GM19463 (cell line): Measurements from ENCODE around the gene SAYSD1.
A peak's percentile ranks its signal among the peaks of the same experiment; 100 is the strongest.

ENCODE experiments used
- ATAC-seq: cut with Tn5 transposase; IDR thresholded peaks from one replicate; pipeline ENCODE4 v1.9.1; 2021; ENCODE audit warnings: mild to moderate bottlenecking, moderate library complexity; ENCODE audit not compliant: unreplicated experiment

The SAYSD1 gene

GRCh38 chr6:39108041-39108839, 6.7 kb downstream of the SAYSD1 start:
- ATAC-seq: no peak

- ATAC-seq: no peak
Observed at GRCh38 chr6:39107641-39108040, 7.3 kb downstream of the SAYSD1 start.

- no peak for ATAC-seq
Observed at GRCh38 chr6:39107034-39107433, 8.0 kb downstream of the SAYSD1 start.

GRCh38 chr6:39104528-39104927, 10.5 kb downstream of the SAYSD1 start:
- ATAC-seq: no peak

- ATAC-seq: peak; percentile 70
Observed at GRCh38 chr6:39102821-39103136, 12.2 kb downstream of the SAYSD1 start.

GRCh38 chr6:39102071-39102820, 12.7 kb downstream of the SAYSD1 start:
- peak; percentile 35 for ATAC-seq

- ATAC-seq: no peak
Observed at GRCh38 chr6:39100358-39100757, 14.6 kb downstream of the SAYSD1 start.

- no peak for ATAC-seq
Observed at GRCh38 chr6:39095578-39095977, 19.4 kb downstream of the SAYSD1 start.

GRCh38 chr6:39093149-39093708, 21.8 kb downstream of the SAYSD1 start:
- no peak for ATAC-seq

- ATAC-seq: no peak
Observed at GRCh38 chr6:39092124-39092523, 22.9 kb downstream of the SAYSD1 start.

- ATAC-seq: no peak
Observed at GRCh38 chr6:39091220-39091619, 23.8 kb downstream of the SAYSD1 start.

- ATAC-seq: no peak
Observed at GRCh38 chr6:39090036-39090435, 24.9 kb downstream of the SAYSD1 start.

GRCh38 chr6:39088331-39088730, 26.7 kb downstream of the SAYSD1 start:
- ATAC-seq: no peak

GRCh38 chr6:39087197-39087596, 27.8 kb downstream of the SAYSD1 start:
- ATAC-seq: no peak

GRCh38 chr6:39086711-39087110, 28.3 kb downstream of the SAYSD1 start:
- ATAC-seq: no peak

GRCh38 chr6:39086294-39086693, 28.7 kb downstream of the SAYSD1 start:
- peak; percentile 88 for ATAC-seq

- no peak for ATAC-seq
Observed at GRCh38 chr6:39085129-39085797, 29.7 kb downstream of the SAYSD1 start.

- ATAC-seq: no peak
Observed at GRCh38 chr6:39084506-39084905, 30.5 kb downstream of the SAYSD1 start.

GRCh38 chr6:39083231-39083634, 31.8 kb downstream of the SAYSD1 start:
- no peak for ATAC-seq

- no peak for ATAC-seq
Observed at GRCh38 chr6:39082310-39082709, 32.7 kb downstream of the SAYSD1 start.

GRCh38 chr6:39080246-39080875, 34.6 kb downstream of the SAYSD1 start:
- ATAC-seq: no peak
